Frontal cortex (tissue), 4 donors: Measurements from ENCODE around the gene ZBTB20. TPM values are rescaled to one million over a fixed set of nuclear protein-coding genes. Genes with fewer than 3 reads are reported as not detected.

Experiments used
- DNase-seq, 2 donors: peaks; one replicate each; pipeline ENCODE4 v3.0.0; 2012; ENCODE audit warnings: low spot score in 2 of 2
- FAIRE-seq: peaks from 2 replicates; lab custom pipeline; 2012; peaks lifted over from hg19 to GRCh38; lab: Jason Lieb, UNC
- total RNA-seq: library from RNA; depleted of rRNA; stranded (reverse); fragments of >200 nt; gene quantifications from one replicate; pipeline ENCODE4 v1.2.3, GENCODE V29; 2014
- donor health status: control.
- donor health status: control.
- donor health status: control.

The ZBTB20 gene
- total RNA-seq, 1 donor from 2014 or later, result 39.9 TPM

DNA sequence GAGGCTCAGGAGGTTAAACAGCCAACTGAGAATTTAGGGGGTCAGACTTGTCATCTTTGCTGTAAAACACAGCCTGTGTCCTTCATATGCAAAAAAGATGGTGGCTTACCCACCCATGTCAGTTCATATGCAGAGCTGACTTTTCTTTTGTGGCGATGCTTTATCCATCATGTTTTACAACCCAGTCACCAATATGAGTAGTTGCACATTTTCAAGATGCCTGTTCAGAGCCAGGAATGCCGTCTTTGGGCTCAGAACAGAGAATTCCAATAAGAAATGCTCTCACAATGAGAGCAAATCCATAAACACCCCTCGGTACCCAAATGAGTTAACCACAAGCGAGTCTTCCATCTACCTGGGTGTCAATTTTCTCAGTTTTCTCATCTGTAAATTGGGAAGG, 769.7 kb downstream of the ZBTB20 start:
- no peak for DNase-seq
- no peak for FAIRE-seq

DNA sequence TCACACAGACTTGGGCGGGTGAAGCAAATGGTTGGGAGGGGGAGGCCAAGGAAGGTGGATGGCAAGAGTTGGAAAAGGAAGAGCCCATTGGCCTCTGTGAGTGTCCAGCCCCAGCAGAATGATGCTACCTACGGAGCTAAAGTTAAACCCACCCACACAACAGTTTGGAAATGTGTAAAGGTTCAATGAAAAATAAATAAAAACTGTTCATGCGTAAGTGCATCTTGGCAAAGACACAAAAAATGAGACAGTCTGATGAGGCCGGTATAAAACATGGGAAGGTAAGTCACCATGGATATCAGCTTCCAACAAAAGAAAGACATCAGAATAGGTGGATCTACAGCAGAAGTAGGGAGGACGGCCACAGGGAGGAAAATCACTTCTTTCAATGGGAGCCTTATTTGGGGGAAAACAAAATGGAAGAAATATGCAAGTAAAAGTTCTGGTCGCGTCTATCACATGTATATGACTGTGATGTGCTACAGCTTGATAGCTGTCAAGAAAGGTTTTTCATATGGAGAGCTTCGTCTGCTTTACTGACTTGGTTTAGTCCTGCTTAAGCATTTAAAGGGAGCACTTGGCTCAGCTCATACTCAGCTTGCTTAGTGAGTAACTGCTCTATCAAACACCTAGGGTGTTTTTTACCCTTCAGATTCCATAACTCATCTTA, 770.4 kb downstream of the ZBTB20 start:
- DNase-seq (no peak), FAIRE-seq (no peak)

DNA sequence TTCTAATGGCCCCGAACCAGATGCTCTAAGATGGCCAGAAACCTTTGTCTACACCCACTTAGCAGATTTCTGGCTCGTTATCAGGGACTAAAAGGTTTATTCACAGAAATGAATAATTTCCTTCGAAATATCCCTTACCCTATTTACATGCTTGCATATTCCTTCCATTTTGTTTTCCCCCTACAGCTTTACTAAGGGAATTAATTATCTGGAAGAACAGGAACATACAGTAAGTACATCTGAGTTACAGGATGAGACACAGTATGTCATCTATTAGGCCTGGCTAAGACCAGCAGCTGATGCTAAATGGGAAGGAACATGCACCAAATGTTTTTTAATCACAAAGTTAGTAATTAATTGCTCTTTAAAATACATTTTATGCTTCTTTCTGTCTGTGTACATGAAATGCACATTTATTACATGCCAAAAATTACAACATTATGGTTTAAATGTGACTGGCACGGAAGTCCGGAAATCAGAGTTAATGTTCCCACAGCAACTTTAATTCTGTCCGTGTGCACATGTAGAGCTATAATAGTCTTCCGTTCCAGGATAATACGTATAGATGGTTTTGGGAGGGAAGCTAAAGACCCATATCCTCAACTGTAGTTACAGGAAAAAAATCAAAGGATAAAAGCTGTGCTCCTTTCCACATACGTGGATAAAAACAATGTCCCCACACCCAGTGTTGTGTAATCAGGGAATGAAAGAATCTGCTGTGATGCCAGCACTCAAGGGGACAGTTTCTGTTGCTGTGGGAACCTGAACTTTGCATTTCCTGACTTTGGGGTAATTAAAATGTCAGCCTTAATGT, 771.3 kb downstream of the ZBTB20 start:
- no peak for FAIRE-seq
- DNase-seq, result no peak

DNA sequence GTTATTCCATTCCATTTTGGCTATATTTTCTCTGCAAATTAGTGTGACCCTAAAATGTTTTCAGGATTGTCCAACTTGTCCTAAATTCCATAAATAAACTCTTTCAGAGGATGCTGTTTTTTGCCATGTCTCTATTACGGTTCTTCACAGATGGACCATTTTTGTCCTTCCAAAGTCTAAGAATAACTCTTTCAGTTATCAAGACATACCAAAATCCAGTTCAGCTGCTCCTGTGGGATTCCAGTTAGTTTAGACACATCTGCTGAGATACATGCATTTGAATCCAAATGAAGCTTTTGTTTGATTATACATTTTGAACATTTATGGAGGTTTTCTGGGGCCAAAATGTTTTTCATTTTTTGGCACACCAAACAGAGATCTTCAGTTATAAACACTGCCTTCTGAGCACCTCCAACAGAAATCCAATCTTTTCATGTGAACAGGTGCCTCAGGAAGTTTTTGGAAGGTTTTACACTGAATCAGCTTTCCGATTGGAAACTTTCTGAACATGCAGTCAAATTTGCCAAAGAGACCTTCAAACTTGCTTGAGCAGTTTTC, 772.6 kb downstream of the ZBTB20 start:
- FAIRE-seq (no peak), DNase-seq (no peak)

DNA sequence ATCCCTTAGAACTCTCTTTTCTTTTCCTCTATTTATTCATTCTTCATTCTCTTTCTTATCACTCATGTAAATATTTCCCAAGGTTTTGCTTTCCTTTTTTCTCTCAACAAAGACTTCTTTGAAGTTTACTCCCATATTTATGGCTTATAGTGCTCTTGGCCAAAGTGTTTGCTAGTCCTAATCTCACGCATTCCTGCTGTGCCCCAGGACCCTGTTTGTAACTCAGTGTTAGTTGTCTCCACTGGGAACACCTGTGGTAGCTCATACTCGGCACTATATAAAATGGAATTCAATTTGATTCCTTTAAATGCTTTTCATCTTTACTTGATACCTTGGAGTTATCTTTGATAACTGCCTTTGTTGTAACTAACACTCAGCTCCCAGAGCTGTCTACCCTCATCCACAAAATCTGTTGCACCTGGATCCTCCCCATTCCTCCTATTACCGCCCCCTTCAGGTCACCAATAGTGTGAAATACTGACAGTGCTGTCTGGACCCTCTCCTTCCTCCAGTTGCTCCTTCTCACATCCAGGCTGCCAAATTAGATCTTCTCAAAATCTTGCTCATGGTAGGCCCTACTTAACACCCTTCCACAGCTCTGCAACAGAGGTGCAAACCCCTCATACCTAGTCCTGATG, 776.4 kb downstream of the ZBTB20 start:
- DNase-seq, result no peak
- FAIRE-seq, result no peak

DNA sequence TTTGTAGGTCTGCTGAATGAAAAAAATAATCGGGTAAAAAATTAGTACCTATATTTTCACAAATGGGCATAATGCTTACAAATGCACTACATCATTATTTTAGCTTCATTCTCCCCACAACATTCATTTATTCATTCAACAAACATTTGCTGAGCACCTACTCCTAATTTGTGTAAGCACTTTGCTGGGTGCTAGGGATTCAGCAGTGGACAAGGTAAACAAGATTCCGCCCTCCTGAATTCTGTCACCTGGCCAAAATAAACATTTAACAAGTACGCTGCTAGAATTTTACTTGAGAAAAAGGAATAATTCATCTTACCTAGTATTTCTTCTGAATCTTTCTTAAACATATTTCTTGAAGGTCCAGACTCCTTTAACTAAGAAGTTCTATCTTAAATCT, 781.2 kb downstream of the ZBTB20 start:
- FAIRE-seq (no peak), DNase-seq (no peak)

DNA sequence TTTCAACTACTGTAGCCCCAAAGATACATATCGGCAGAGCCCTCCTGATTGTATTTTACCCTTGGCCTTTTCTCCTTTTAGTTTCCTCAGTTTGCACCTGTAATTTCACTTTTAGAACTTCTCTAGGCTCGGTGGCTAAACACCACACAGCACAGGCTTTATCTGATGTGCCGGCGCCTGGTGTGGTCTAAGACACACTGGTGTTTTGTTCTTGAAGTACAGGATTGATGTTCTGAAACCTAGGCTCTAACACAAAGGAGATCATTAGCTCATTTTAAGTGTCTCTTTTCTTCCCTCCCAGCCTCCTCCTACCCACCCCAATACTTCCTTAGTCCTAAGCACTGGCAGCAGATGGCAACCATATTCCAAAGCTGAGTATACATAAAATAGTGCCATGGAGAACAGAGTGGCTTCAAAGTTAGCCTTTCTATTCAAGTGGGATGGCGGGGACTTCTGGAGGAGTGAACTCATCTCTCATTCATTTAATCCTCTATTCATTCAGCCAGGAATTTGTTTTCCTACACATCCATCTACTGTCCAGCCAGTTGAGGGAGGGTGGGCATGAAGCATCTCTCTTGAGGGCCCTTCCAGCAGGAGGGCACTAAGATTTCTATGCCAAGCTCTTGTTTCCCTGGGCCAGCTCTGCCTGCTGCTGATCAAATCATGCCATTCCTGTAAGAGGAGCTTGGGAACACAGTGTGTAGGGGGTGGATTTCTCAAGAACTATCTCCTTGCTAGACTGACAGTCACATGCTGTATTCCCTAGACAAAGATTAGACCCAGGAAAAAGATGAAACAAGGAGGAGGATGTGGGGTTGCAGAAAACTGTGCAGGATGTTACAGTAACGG, 782.1 kb downstream of the ZBTB20 start:
- FAIRE-seq (no peak), DNase-seq (no peak)

DNA sequence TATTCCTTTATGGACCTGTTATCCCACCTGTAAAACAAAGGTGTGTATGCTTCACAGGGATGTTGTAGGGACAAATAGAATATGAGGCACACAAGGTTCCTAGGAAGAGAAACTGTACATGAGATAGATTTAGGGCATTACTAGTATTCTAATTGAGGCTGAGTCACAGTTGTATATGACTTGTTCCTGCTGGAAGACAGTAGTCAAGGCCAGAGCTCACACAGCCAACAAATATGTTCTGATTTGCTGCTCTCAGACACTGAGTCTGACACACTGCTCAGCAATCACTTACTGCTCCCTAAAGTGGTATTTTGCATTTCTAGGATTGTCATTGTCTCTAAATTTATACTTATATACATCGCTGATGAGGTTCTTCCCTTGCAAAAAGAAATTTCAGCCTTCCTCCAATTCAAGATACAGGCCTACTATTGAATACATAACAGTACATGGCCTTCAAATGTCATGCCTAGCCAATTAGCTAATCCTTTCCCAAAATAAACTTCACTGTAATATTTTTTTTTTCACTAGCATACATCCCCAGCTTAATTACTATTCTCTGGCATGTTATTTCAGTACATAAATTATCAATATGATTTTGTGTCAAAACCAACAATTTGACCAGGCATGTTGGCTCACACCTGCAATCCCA, 783.4 kb downstream of the ZBTB20 start:
- DNase-seq (no peak), FAIRE-seq (no peak)

DNA sequence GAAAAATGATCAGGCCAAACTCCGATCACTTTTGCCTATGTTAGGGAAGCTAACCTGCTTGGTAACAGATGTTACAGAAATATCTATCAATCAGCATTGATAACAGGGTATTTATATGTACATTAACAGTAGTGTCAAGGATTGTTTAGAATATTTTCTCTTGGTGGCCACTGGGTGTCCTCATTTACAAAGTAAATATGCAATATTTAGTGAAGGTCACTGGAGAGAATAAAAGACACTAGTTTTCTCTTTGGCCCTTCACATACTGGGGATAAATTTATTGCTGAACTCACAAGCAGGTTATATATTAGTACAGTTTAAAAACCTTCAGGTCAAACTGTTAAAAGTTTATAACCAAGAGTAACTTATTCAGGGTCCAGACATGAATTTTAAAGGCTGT, 784.3 kb downstream of the ZBTB20 start:
- DNase-seq (peak in 1 of 2 donors; percentile 34), FAIRE-seq (peak; percentile 90)

DNA sequence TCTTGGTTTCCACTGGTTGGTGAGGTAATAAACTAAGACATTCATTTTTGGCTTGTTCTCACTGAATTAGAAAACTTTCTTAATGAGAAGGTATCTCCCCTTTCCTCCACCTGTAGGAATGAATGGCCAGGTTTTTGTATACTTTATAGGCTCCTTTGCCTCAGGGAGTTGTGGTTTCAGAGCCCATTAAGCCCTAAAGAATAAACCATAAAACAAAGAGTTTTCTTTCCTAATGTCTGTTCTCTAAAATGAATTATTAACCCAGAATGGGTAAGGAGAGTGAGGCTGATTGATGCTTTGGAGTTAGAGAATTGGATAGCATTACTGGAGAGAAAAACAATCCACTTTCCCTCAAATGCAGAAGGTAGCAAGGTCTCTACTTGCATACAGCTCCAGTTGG, 785.7 kb downstream of the ZBTB20 start:
- DNase-seq, result no peak
- no peak for FAIRE-seq

DNA sequence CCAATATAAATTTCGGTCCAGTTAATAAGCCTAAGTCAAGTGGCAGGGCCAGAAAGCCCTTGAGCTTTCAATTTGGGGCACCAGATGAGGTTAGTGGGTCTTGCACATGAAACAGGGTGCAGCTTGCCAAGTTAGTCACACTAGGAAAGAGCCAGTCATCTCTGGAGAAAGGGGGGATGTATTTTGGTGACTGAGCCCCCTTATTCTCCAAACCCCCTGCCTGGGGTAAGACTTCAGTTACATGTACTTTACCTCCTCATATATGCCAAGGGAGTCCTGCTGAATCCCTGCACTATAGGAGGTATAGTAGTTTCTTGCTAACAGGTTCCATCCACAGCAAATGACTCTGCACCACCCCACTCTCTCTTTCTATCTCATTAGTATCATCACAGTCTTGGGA, 790.6 kb downstream of the ZBTB20 start:
- DNase-seq, result no peak
- FAIRE-seq, result no peak

DNA sequence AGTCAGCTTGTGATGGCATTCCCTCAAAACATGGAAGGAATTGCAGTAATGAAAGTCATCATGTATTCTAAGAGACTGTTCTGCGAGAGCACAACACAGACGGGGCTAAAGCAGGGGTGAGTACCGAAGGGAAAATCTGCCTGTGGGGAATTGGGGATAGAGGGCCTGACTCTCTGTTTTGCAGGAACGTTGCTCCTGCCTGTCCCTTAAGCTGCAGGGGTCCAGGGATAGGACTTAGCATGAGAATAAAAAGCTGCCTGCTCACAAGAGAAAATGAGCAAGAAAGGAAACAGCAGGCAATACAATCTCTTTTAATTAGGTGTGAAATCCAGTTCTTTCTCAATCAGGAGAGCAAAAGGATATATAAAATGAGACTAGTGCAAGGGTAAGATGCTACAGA, 791.0 kb downstream of the ZBTB20 start:
- no peak for DNase-seq
- no peak for FAIRE-seq

DNA sequence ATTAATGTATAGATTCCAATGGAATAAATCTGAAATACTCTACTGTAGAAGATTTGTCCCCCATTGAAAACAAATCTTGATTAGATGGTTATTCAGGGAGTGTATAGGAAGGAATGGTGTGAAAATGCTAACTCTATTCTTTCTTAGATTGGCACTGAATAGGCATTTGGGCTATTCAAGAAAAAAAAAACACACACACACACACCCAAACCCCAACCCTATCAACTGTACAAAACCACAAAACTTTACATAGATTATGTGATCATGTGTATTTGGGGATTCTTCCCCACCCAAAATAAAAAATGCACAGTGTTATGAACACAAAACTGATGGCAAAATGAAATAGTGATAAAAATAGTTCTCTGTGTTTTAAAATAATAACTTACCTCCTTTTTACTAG, 791.4 kb downstream of the ZBTB20 start:
- FAIRE-seq (no peak), DNase-seq (no peak)

DNA sequence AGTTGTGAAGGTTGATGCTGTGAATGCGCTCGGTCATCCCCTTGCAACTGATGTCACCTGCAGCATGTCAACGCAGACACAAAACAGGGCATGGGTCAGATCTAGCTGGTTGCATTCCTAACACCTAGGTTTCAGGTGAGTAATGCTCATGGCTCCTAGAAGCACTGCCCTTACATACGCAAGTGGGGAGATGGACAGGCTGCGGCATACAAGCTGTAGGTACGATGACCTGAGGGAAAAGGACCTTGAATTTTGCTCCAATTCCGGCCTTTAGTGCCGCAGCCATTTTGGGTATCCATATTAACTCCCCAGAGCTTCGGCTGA, 795.3 kb downstream of the ZBTB20 start:
- no peak for FAIRE-seq

DNA sequence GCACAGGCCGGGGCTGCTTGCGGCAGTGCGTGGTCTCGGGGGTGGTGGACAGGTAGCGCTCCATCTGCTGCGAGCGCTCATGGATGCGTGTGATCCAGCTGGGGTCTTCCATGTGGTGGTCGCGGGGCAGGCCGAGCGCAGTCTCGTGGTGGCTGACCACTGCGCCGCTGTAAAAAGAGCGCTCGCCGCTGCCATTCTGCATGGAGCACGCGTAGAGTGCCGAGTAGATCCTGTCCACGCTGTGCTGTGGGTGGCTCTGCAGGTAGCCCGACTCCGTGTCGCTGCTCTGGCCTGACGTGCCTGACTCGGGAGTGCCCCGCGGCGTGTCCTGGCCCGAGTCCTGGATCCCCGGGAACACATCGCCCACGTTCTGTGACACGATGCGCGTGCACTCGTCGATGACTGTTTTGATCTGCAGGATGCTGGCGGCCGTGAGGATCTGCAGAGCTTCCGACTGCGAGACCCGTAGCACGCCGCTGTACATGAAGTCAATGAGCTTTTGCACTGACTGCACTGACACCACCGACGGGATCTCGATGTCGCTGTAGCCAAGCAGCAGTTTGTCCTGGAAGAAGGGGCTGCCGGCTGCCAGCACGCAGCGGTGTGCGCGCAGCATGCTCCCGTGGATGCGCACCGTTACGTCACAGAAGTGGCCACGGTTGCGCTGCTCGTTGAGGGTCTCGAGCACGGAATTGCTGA, 795.8 kb downstream of the ZBTB20 start:
- DNase-seq (no peak), FAIRE-seq (no peak)

More for the DNA sequence above, 795.3 kb downstream of the ZBTB20 start:
- DNase-seq, result no peak

DNA sequence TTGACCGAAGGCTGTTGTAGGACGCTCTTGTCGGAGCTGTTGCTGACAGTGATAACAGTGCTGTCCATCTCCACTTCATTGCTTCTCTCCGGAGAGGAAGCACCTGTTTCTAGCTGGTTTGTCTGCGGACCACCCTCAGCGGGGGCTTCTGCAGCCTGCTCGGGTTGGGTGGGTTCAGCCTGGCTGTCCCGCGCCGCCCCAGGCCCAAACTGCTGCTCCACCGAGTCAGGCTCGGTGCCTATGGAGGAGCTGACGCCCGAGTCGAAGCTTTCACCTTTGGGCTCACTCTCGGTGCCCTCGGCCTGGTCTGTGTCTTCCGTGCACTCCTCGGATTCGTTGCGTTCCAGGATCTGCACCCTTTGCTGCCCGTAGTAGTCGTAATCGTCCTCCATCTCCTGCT, 796.4 kb downstream of the ZBTB20 start:
- FAIRE-seq (no peak), DNase-seq (no peak)

DNA sequence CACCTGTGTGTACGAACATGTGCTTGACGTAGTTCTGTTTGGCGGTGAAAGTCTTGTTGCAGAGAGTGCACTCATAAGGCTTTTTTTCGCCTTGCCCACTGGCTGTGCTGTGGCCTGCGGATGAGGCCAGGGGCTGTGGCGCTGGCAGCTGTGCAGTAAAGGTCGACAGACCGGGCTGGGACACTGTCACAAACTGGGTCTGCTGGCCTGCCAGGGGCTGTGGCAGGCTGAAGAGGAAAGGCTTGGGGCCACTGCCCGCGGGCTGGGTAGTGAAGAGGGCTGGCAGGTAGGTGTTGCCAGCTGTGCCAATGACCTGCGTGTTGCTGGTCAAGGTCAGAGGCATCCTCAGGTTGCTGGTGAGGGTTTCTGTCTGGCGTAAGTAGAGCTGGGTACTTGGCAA, 796.8 kb downstream of the ZBTB20 start:
- DNase-seq (no peak), FAIRE-seq (no peak)

DNA sequence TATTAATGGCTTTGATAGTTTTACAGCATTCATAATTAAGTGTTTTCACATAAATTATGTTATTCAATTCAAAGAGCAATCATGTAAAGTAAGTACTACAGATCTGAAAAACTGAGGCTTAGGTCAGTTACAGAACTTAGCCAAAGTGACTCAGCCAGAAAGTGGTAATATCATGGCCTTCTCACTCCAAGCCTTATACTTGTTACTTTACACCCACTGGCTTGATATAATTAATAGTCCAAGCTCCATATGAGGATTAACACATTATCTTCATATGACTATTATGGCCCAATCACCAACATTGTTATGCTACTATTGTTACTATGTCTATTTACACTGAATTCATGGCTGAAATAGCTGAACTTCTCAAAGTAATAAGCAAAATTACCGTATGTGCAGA, 802.6 kb downstream of the ZBTB20 start:
- DNase-seq (no peak), FAIRE-seq (no peak)
